ENCODE results near the gene SLC39A11. TPM values are rescaled to one million over a fixed set of nuclear protein-coding genes. Genes with fewer than 3 reads are reported as not detected.

Gene SLC39A11
- total and polyA plus RNA-seq, 2 of the 13 experiments (the other 11 are each of a cell fraction or from before 2014, with no cell fraction given): 17.2 to 31.5 TPM

DNA sequence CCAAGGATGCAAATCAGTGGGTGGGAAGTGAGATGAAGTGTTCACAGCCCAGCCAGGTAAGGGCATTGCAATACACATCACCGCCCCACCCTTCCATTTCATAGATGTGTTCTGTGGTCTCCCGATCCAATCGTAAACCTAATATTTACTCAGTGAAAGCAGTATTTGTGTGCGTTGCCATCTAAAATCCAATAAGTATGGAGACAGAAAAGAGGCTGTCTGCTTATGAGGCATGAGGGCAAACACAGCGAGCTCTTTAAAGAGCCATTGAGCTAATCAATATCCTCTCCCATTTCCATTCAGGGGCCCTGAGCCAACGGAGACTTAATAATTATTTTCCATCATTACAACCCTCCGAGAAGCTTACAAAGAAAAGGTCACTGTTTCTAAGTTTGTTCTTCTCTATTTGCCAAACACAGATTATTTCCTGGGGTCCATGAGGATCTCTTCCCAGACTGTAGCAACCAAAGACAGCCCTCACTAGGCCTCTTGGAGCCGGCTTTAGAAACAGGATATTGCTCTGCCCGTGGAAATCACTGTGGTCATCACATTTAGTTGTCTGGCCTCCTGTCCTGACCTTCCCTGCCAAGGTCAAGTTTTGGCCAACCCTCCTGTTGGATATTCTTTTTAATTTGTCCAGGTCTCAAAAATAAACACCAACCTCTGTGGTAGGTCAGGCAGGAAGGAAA is 120.1 kb downstream of the SLC39A11 start (continued):
- TF ChIP-seq, protein P1, sequence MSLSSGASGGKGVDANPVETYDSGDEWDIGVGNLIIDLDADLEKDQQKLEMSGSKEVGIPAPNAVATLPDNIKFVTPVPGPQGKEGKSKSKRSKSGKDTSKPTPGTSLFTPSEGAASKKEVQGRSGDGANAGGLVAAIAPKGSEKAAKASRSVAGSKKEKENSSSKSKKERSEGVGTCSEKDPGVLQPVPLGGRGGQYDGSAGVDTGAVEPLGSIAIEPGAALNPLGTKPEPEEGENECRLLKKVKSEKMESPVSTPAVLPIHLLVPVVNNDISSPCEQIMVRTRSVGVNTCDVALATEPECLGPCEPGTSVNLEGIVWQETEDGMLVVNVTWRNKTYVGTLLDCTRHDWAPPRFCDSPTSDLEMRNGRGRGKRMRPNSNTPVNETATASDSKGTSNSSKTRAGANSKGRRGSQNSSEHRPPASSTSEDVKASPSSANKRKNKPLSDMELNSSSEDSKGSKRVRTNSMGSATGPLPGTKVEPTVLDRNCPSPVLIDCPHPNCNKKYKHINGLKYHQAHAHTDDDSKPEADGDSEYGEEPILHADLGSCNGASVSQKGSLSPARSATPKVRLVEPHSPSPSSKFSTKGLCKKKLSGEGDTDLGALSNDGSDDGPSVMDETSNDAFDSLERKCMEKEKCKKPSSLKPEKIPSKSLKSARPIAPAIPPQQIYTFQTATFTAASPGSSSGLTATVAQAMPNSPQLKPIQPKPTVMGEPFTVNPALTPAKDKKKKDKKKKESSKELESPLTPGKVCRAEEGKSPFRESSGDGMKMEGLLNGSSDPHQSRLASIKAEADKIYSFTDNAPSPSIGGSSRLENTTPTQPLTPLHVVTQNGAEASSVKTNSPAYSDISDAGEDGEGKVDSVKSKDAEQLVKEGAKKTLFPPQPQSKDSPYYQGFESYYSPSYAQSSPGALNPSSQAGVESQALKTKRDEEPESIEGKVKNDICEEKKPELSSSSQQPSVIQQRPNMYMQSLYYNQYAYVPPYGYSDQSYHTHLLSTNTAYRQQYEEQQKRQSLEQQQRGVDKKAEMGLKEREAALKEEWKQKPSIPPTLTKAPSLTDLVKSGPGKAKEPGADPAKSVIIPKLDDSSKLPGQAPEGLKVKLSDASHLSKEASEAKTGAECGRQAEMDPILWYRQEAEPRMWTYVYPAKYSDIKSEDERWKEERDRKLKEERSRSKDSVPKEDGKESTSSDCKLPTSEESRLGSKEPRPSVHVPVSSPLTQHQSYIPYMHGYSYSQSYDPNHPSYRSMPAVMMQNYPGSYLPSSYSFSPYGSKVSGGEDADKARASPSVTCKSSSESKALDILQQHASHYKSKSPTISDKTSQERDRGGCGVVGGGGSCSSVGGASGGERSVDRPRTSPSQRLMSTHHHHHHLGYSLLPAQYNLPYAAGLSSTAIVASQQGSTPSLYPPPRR (CRISPR knock-in tag; IDR thresholded peaks at IDR 0.05; ENCODE audit: borderline replicate concordance): peak; percentile 100
- no peak for TF ChIP-seq NFE2 (CRISPR knock-in tag; IDR thresholded peaks at IDR 0.05)
- TF ChIP-seq, protein P2, sequence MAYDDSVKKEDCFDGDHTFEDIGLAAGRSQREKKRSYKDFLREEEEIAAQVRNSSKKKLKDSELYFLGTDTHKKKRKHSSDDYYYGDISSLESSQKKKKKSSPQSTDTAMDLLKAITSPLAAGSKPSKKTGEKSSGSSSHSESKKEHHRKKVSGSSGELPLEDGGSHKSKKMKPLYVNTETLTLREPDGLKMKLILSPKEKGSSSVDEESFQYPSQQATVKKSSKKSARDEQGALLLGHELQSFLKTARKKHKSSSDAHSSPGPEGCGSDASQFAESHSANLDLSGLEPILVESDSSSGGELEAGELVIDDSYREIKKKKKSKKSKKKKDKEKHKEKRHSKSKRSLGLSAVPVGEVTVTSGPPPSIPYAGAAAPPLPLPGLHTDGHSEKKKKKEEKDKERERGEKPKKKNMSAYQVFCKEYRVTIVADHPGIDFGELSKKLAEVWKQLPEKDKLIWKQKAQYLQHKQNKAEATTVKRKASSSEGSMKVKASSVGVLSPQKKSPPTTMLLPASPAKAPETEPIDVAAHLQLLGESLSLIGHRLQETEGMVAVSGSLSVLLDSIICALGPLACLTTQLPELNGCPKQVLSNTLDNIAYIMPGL (CRISPR knock-in tag; IDR thresholded peaks at IDR 0.05; ENCODE audit: borderline replicate concordance in 1 of 2, low read depth in 1 of 2): no peak
- TF ChIP-seq, protein P3, sequence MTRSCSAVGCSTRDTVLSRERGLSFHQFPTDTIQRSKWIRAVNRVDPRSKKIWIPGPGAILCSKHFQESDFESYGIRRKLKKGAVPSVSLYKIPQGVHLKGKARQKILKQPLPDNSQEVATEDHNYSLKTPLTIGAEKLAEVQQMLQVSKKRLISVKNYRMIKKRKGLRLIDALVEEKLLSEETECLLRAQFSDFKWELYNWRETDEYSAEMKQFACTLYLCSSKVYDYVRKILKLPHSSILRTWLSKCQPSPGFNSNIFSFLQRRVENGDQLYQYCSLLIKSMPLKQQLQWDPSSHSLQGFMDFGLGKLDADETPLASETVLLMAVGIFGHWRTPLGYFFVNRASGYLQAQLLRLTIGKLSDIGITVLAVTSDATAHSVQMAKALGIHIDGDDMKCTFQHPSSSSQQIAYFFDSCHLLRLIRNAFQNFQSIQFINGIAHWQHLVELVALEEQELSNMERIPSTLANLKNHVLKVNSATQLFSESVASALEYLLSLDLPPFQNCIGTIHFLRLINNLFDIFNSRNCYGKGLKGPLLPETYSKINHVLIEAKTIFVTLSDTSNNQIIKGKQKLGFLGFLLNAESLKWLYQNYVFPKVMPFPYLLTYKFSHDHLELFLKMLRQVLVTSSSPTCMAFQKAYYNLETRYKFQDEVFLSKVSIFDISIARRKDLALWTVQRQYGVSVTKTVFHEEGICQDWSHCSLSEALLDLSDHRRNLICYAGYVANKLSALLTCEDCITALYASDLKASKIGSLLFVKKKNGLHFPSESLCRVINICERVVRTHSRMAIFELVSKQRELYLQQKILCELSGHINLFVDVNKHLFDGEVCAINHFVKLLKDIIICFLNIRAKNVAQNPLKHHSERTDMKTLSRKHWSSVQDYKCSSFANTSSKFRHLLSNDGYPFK (CRISPR knock-in tag; IDR thresholded peaks at IDR 0.05; ENCODE audit: borderline replicate concordance): no peak
- no peak for TF ChIP-seq ATAD3A (CRISPR knock-in tag; IDR thresholded peaks at IDR 0.05)
- TF ChIP-seq TSC22D2 (CRISPR knock-in tag; IDR thresholded peaks at IDR 0.05; ENCODE audit: borderline replicate concordance): no peak
- TF ChIP-seq, protein P4, sequence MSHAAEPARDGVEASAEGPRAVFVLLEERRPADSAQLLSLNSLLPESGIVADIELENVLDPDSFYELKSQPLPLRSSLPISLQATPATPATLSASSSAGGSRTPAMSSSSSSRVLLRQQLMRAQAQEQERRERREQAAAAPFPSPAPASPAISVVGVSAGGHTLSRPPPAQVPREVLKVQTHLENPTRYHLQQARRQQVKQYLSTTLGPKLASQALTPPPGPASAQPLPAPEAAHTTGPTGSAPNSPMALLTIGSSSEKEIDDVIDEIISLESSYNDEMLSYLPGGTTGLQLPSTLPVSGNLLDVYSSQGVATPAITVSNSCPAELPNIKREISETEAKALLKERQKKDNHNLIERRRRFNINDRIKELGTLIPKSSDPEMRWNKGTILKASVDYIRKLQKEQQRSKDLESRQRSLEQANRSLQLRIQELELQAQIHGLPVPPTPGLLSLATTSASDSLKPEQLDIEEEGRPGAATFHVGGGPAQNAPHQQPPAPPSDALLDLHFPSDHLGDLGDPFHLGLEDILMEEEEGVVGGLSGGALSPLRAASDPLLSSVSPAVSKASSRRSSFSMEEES (CRISPR knock-in tag; IDR thresholded peaks at IDR 0.05): no peak
- peak; percentile 80 for TF ChIP-seq KLF6 (CRISPR knock-in tag; IDR thresholded peaks at IDR 0.05)
- TF ChIP-seq SCMH1 (CRISPR knock-in tag; IDR thresholded peaks at IDR 0.05; ENCODE audit: borderline replicate concordance): no peak
- no peak for TF ChIP-seq NAIF1 (CRISPR knock-in tag; IDR thresholded peaks at IDR 0.05; ENCODE audit: borderline replicate concordance)
- TF ChIP-seq ZNF24 (IDR thresholded peaks at IDR 0.05): no peak
- TF ChIP-seq MAZ (IDR thresholded peaks at IDR 0.05; ENCODE audit: borderline replicate concordance, low read depth, low read length): no peak
- no peak for TF ChIP-seq MAZ (CRISPR knock-in tag; IDR thresholded peaks at IDR 0.05; ENCODE audit: low read depth)
- peak; percentile 72 for TF ChIP-seq FOSL2 (CRISPR knock-in tag; IDR thresholded peaks at IDR 0.05)
- TF ChIP-seq ZFP36L1 (CRISPR knock-in tag; IDR thresholded peaks at IDR 0.05): no peak
- TF ChIP-seq ARNT2 (CRISPR knock-in tag; IDR thresholded peaks at IDR 0.05; ENCODE audit: low read depth): no peak
- no peak for TF ChIP-seq ZNF333 (CRISPR knock-in tag; IDR thresholded peaks at IDR 0.05; ENCODE audit: borderline replicate concordance)
- TF ChIP-seq SMYD3 (CRISPR knock-in tag; IDR thresholded peaks at IDR 0.05): peak; percentile 83; the same call in 1 of the 2 replicates

All from HepG2 (cell line).